Gastrocnemius medialis (tissue), 4 donors: ENCODE measurements around the gene USO1.

Experiments used
- POLR2A ChIP-seq, 2 donors: fragments of 450-650 bp; IDR thresholded peaks; one replicate each; pipeline ENCODE4 v1.6.1; 2017; ENCODE audit warnings: antibody characterized with exemption in 2 of 2, mild to moderate bottlenecking in 2 of 2, moderate library complexity in 2 of 2
- TF ChIP-seq, protein P1 (sequence below), 5 experiments: fragments of 450-650 bp in 3 of 5; fragments of 200-600 bp in 2 of 5; sonication (generic) in 2 of 5; IDR thresholded peaks in 4 of 5; conservative IDR thresholded peaks in 1 of 5; 1 replicate in 4 of 5; 2 replicates in 1 of 5; pipeline ENCODE4 v1.5.1; 2016 to 2019; ENCODE audit warnings: antibody characterized with exemption in 5 of 5, mild to moderate bottlenecking in 3 of 5, moderate library complexity in 3 of 5

DNA sequence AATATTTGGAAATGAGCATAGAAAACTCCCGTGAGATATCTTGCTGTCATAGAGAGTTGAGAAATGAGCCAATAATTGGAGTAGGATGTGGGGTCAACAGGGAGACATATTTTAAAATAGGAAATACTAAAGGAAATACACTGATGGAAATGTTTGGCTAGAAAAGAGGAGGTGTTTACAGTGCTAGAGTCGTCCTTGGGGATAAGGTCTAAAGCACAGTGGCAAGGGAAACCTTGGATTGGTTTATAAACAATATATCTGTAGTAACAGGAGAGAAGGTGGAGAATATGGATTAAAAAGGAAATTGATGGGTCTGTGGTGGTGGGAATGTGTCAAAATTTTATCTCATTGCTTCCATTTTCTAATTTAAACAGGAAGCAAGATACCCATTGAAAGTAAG lies 95.8 kb downstream of the USO1 start:
- TF ChIP-seq, protein P1, sequence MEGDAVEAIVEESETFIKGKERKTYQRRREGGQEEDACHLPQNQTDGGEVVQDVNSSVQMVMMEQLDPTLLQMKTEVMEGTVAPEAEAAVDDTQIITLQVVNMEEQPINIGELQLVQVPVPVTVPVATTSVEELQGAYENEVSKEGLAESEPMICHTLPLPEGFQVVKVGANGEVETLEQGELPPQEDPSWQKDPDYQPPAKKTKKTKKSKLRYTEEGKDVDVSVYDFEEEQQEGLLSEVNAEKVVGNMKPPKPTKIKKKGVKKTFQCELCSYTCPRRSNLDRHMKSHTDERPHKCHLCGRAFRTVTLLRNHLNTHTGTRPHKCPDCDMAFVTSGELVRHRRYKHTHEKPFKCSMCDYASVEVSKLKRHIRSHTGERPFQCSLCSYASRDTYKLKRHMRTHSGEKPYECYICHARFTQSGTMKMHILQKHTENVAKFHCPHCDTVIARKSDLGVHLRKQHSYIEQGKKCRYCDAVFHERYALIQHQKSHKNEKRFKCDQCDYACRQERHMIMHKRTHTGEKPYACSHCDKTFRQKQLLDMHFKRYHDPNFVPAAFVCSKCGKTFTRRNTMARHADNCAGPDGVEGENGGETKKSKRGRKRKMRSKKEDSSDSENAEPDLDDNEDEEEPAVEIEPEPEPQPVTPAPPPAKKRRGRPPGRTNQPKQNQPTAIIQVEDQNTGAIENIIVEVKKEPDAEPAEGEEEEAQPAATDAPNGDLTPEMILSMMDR (IDR thresholded peaks at IDR 0.05 in 4 of 5, conservative IDR thresholded peaks at IDR 0.05 in 1 of 5) = no peak
- TF ChIP-seq POLR2A (IDR thresholded peaks at IDR 0.05) = no peak
